ENCODE data around the gene ODF4.

Gene ODF4

DNA sequence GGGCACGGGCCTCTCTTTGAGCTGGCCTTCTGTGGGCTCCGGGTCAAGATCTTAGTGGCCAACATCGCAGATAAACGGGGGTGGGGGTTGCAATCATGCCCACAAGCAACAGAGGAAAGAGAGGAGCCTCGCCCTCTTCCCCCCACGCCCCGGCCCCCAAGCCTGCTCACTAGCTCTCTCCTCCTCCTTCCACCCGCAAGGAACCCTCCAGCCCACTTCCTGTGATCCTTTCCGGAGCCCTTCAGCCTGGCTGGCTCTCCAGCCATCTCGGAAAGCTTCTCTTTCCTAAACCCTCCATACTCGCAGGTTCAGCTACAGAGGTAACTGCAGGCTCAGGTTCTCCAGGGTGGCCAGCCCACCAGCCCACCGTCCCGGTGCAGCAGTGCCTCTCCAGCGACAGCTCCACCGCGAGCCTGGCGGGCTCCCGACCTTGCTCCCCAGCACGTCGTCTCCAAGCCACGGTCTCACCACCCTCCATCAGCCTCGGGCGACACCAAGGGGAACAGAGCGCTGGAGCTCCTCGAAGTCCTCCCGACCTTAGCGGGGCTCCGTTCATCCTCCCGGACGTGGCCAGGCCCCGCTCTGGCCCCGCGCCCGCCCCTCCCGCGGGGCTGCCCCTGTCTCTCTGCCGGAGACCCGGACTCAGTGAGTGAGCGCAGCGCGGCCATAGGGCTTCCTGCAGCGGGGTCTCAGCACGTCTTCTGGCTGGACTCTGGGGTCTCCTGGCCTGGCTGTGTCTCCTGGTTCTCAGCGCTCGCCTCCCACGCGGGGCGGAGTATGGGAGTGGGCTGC, 12.9 kb upstream of the ODF4 start:
- no peak overlapping the region for H3K27ac ChIP-seq (ENCODE audit: low read length)
- no peaks in the 10 kb centered on the region; the same call in 1 of the 2 replicates for H3K27me3 ChIP-seq (ENCODE audit: control insufficient read depth, insufficient read depth, low read length)
- H3K36me3 ChIP-seq (ENCODE audit: control insufficient read depth, insufficient read depth, low read length): no peaks in the 10 kb centered on the region
- DNase-seq (ENCODE audit: low read depth, low spot score): no peak
- no CpG with 5 or more reads among the region's 48 CpGs for WGBS (ENCODE audit: insufficient coverage, insufficient read length)
- peak overlapping the region; percentile 50 for H3K4me3 ChIP-seq (ENCODE audit: low read length)
- no peaks in the 10 kb centered on the region for H3K9me3 ChIP-seq (ENCODE audit: control insufficient read depth, insufficient read depth, low read length)
- H3K4me1 ChIP-seq (ENCODE audit: control insufficient read depth, insufficient read depth, low read length): peaks cover 2% of the 10 kb centered on the region; the same call in 1 of the 2 replicates

DNA sequence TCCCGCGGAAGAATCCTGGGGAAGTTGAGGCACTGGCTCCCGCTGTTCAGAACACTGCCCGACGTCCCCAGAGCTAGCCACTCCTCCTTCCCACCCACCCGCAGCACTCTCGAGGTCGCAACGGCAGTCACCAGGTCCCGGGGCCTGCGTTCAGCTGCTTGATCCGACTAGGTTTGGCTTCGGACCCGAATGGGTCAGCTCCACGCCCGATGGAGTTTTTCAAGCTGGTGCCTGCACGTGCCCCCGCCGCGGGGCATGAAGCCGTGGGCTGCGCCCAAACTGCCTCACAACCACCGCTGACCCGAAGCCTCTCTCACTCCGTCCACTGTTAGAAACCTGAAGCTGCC, 12.4 kb upstream of the ODF4 start:
- no CpG with 5 or more reads among the region's 25 CpGs for WGBS (ENCODE audit: insufficient coverage, insufficient read length)
- no peak for DNase-seq (ENCODE audit: low read depth, low spot score)
- Histone ChIP-seq H3K36me3 (ENCODE audit: control insufficient read depth, insufficient read depth, low read length) (no peaks in the 10 kb centered on the region), H3K9me3 (ENCODE audit: control insufficient read depth, insufficient read depth, low read length) (no peaks in the 10 kb centered on the region), H3K4me1 (ENCODE audit: control insufficient read depth, insufficient read depth, low read length) (peaks cover 2% of the 10 kb centered on the region; the same call in 1 of the 2 replicates), H3K4me3 (ENCODE audit: low read length) (peak overlapping the region; percentile 50), H3K27ac (ENCODE audit: low read length) (no peak overlapping the region), H3K27me3 (ENCODE audit: control insufficient read depth, insufficient read depth, low read length) (no peaks in the 10 kb centered on the region; the same call in 1 of the 2 replicates)

DNA sequence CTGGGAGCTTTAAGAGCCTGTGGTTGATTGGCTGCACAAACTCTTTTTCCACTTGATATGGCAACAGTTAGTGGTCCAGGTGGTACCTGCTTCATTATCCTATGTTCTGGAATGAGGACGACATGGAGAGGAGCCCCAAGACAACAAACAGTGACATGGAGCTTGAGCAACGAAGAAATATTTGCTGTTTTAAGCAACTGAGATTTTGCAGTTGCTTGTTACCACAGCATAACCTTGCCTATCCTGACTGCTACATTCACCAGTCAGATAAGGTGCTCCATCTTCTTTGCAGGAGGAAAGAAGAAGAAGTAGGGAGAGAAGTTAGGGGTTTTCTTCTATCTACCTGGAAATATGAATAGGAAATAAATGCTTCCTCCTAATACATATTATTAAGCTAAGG, 7.5 kb upstream of the ODF4 start:
- Histone ChIP-seq H3K27me3 (ENCODE audit: control insufficient read depth, insufficient read depth, low read length) (no peaks in the 10 kb centered on the region; the same call in 1 of the 2 replicates), H3K9me3 (ENCODE audit: control insufficient read depth, insufficient read depth, low read length) (no peaks in the 10 kb centered on the region), H3K4me3 (ENCODE audit: low read length) (no peak overlapping the region), H3K36me3 (ENCODE audit: control insufficient read depth, insufficient read depth, low read length) (no peaks in the 10 kb centered on the region), H3K4me1 (ENCODE audit: control insufficient read depth, insufficient read depth, low read length) (peaks cover 2% of the 10 kb centered on the region; the same call in 1 of the 2 replicates), H3K27ac (ENCODE audit: low read length) (no peak overlapping the region)
- WGBS (ENCODE audit: insufficient coverage, insufficient read length): no CpG with 5 or more reads among the region's 2 CpGs
- DNase-seq (ENCODE audit: low read depth, low spot score): no peak

DNA sequence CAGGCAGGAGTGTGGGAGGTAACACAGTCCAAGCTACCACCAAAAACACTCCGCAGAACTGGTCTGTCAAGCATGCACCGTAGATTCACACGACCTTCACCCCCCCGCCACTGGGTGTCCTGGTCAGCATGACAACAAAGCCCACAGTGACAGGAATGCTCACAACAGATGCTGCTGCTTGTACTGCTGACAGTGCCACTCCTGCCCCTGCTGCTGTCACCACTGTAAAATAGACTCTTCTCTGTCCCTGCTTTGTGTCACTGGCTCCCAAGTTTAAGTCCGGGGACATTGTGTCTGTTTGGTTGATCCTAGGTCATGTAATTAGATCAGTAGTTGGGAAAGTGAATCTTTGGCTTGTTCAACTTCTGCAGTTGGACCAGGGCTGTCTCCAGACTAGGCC, 7.0 kb upstream of the ODF4 start:
- Histone ChIP-seq H3K4me1 (ENCODE audit: control insufficient read depth, insufficient read depth, low read length) (no peaks in the 10 kb centered on the region), H3K36me3 (ENCODE audit: control insufficient read depth, insufficient read depth, low read length) (no peaks in the 10 kb centered on the region), H3K27ac (ENCODE audit: low read length) (no peak overlapping the region), H3K4me3 (ENCODE audit: low read length) (no peak overlapping the region), H3K9me3 (ENCODE audit: control insufficient read depth, insufficient read depth, low read length) (no peaks in the 10 kb centered on the region), H3K27me3 (ENCODE audit: control insufficient read depth, insufficient read depth, low read length) (no peaks in the 10 kb centered on the region)
- no peak for DNase-seq (ENCODE audit: low read depth, low spot score)
- WGBS (ENCODE audit: insufficient coverage, insufficient read length): no CpG with 5 or more reads among the region's 5 CpGs

DNA sequence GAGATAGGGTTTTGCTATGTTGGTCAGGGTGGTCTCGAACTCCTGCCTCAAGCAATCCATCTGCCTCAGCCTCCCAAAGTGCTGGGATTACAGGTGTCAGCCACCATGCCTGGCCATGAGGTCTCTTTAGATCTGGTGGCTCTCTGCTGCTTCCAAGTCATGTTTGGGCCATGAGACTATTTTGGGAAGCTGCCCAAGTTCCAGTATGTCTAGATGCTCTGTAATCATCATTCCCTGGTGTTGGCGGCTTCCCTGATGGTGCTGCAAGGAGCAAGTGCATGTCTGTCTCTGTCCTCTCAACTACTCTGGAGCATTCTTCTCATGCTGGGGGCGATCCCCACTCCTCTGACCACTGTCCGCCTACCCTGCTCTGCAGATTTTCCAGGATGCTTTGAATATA, 6.4 kb upstream of the ODF4 start:
- Histone ChIP-seq H3K36me3 (ENCODE audit: control insufficient read depth, insufficient read depth, low read length) (no peaks in the 10 kb centered on the region), H3K4me3 (ENCODE audit: low read length) (no peak overlapping the region), H3K4me1 (ENCODE audit: control insufficient read depth, insufficient read depth, low read length) (no peaks in the 10 kb centered on the region; the same call in 1 of the 2 replicates), H3K9me3 (ENCODE audit: control insufficient read depth, insufficient read depth, low read length) (no peaks in the 10 kb centered on the region), H3K27me3 (ENCODE audit: control insufficient read depth, insufficient read depth, low read length) (no peaks in the 10 kb centered on the region), H3K27ac (ENCODE audit: low read length) (no peak overlapping the region)
- DNase-seq (ENCODE audit: low read depth, low spot score): no peak
- no CpG with 5 or more reads among the region's 4 CpGs for WGBS (ENCODE audit: insufficient coverage, insufficient read length)

DNA sequence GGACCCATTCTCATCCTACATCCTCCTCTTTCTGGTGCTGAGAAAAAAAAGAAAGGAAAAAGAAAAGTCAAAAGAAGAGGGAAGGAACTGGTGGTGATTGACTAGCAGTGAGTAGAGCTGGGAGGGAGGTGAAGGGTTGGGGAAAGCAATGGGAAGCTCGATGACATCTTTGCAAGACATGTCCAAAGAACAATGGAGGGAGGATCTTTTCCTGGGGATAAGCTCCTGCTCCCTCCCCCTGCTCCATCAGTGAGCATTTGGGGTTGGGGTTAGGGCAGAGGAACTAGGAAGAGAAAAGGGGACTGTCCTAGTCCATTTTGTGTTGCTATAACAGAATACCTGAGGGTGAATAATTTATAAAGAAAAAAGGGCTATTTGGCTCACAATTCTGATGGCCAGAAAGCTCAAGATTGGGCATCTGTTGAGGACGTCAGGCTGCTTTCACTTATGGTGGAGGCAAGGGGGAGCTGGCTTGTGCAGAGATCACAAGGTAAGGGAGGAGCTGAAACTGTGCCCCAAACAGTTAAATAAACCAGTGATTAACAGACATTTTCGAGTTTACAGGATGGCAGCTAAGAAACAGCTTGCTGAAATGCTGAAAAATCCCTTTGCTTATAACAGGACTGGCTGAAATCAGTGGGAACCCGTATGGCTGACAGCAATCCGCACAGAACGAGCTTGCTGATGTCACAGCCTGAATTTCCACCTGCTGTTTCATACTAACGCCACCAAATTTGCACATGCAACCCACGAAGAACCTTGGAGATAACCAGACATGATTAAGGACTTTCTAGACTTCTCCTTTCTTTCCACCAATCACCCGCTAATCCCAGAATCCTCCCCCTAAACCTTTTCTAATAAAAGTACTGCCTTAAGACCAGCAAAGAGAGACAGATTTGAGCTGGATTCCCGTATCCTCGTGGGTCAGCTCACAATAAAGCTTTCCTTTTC, 1.6 kb upstream of the ODF4 start:
- no peak overlapping the region for H3K27ac ChIP-seq (ENCODE audit: low read length)
- H3K36me3 ChIP-seq (ENCODE audit: control insufficient read depth, insufficient read depth, low read length): no peaks in the 10 kb centered on the region
- no peak overlapping the region for H3K4me3 ChIP-seq (ENCODE audit: low read length)
- WGBS (ENCODE audit: insufficient coverage, insufficient read length): no CpG with 5 or more reads among the region's 11 CpGs
- no peaks in the 10 kb centered on the region; the same call in 1 of the 2 replicates for H3K4me1 ChIP-seq (ENCODE audit: control insufficient read depth, insufficient read depth, low read length)
- no peaks in the 10 kb centered on the region for H3K9me3 ChIP-seq (ENCODE audit: control insufficient read depth, insufficient read depth, low read length)
- DNase-seq (ENCODE audit: low read depth, low spot score): no peak
- H3K27me3 ChIP-seq (ENCODE audit: control insufficient read depth, insufficient read depth, low read length): no peaks in the 10 kb centered on the region

DNA sequence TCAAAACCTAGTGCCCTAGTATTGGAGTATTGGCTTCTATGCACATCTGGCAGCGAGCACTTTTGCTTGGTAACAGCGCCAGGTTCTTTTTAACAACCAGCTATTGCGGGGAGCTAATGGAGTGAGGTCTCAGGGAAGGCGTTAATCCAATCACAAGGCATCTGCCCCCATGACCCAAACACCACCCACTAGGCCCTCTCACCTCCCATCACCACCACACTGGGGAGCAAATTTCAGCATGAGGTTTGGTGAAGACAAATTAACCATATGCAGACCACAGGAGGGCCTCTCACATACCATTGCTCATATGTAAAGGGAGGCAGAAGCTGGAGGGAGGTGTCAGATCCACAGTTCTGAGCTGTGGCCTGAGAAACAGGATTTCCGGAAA, 893 bp upstream of the ODF4 start:
- Histone ChIP-seq H3K9me3 (ENCODE audit: control insufficient read depth, insufficient read depth, low read length) (no peaks in the 10 kb centered on the region), H3K27me3 (ENCODE audit: control insufficient read depth, insufficient read depth, low read length) (no peaks in the 10 kb centered on the region), H3K27ac (ENCODE audit: low read length) (no peak overlapping the region), H3K4me1 (ENCODE audit: control insufficient read depth, insufficient read depth, low read length) (no peaks in the 10 kb centered on the region; the same call in 1 of the 2 replicates), H3K4me3 (ENCODE audit: low read length) (no peak overlapping the region), H3K36me3 (ENCODE audit: control insufficient read depth, insufficient read depth, low read length) (no peaks in the 10 kb centered on the region)
- WGBS (ENCODE audit: insufficient coverage, insufficient read length): no CpG with 5 or more reads among the region's 5 CpGs
- no peak for DNase-seq (ENCODE audit: low read depth, low spot score)

DNA sequence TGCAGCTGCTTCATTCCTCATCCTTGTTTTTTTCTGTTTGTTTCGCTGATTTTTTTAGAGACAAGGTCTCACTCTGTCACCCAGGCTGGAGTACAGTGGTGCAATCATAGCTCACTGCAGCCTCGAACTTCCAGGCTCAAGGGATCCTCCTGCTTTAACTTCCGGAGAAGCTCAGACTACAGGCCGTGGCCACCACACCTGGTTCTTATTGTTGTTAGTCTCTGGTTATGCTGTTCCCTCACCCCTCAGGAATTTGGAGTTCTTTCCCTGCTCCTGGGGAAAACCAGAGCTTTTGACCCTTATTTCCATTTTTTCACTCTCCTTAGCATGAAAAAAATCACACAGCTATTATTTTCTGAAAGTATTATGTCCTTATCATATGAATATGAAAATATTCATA, 1.8 kb downstream of the ODF4 start:
- no peak for DNase-seq (ENCODE audit: low read depth, low spot score)
- no peak overlapping the region for H3K4me3 ChIP-seq (ENCODE audit: low read length)
- no peaks in the 10 kb centered on the region for H3K9me3 ChIP-seq (ENCODE audit: control insufficient read depth, insufficient read depth, low read length)
- WGBS (ENCODE audit: insufficient coverage, insufficient read length): no CpG with 5 or more reads among the region's 4 CpGs
- no peaks in the 10 kb centered on the region for H3K27me3 ChIP-seq (ENCODE audit: control insufficient read depth, insufficient read depth, low read length)
- no peak overlapping the region for H3K27ac ChIP-seq (ENCODE audit: low read length)
- no peaks in the 10 kb centered on the region; the same call in 1 of the 2 replicates for H3K4me1 ChIP-seq (ENCODE audit: control insufficient read depth, insufficient read depth, low read length)
- H3K36me3 ChIP-seq (ENCODE audit: control insufficient read depth, insufficient read depth, low read length): no peaks in the 10 kb centered on the region

DNA sequence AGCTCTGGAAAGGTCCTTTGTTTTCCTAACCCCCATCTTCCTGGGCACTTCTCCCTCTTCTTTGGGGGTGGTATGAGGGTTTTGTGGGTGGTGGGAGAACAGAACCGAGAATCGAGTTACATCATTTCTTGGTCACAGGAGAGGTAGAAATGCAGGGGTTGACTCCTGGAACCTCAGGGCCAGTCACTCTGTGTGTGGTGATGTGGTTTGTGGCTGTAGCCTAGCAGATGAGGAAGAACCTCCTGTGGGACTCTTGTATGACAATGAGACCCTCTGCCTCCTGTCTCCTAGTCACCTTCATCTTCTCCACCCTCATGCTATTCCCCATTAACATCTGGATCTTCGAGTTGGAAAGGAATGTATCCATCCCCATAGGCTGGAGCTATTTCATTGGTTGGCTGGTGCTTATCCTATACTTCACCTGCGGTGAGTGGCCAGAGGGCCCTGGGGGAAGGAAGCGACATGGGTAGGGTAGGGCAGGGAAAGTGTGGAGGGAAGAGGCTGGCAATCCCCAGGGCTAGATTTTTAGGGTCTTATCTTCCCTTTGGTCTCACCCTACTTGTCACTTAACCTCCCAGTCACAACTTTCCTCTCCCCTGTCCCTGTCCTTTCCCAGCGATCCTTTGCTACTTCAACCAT, 5.5 kb downstream of the ODF4 start:
- Histone ChIP-seq H3K9me3 (ENCODE audit: control insufficient read depth, insufficient read depth, low read length) (no peaks in the 10 kb centered on the region), H3K4me1 (ENCODE audit: control insufficient read depth, insufficient read depth, low read length) (no peaks in the 10 kb centered on the region), H3K27ac (ENCODE audit: low read length) (no peak overlapping the region), H3K36me3 (ENCODE audit: control insufficient read depth, insufficient read depth, low read length) (no peaks in the 10 kb centered on the region), H3K27me3 (ENCODE audit: control insufficient read depth, insufficient read depth, low read length) (no peaks in the 10 kb centered on the region), H3K4me3 (ENCODE audit: low read length) (no peak overlapping the region)
- no peak for DNase-seq (ENCODE audit: low read depth, low spot score)
- no CpG with 5 or more reads among the region's 6 CpGs for WGBS (ENCODE audit: insufficient coverage, insufficient read length)

DNA sequence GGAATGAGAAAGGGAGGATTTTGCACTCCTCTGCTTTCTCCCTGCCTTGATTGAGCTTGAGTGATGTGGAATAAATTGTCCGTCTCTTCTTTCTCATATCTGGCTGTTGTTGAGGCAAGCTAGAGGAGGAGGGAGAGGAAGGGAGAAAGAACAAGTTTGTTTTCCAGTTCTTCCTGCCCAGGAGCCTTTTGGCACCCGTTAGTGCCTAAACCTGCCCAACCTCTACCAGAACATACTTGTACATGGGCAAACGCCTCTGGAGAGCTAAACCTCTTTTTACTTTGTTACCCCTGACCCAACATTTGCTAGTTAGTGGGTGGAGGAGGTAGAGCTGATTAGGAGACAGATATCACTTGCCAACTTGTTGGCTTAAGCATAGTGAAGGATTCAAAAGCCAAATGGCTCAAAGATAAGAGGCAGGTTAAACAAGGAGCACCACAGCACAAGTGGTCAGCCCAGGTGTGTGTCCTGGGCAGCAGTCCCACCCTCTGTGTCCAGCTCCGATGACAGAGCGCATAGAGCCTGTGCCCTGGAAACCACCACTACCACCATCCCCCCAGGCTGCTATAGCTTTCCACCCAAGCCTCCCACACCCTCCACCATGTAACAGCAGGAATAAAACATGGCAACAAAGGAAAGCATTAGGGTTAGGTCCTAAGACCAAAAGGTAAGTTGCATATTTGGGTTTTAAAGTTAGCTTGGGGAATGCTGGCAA, 6.5 kb downstream of the ODF4 start:
- Histone ChIP-seq H3K4me3 (ENCODE audit: low read length) (no peak overlapping the region), H3K9me3 (ENCODE audit: control insufficient read depth, insufficient read depth, low read length) (no peaks in the 10 kb centered on the region), H3K27ac (ENCODE audit: low read length) (no peak overlapping the region), H3K4me1 (ENCODE audit: control insufficient read depth, insufficient read depth, low read length) (no peaks in the 10 kb centered on the region), H3K27me3 (ENCODE audit: control insufficient read depth, insufficient read depth, low read length) (no peaks in the 10 kb centered on the region), H3K36me3 (ENCODE audit: control insufficient read depth, insufficient read depth, low read length) (no peaks in the 10 kb centered on the region)
- no CpG with 5 or more reads among the region's 5 CpGs for WGBS (ENCODE audit: insufficient coverage, insufficient read length)
- no peak for DNase-seq (ENCODE audit: low read depth, low spot score)

Measured in iPS DF 6.9 (cell line).